ENCODE data around the gene TACC2. TPM values are rescaled to one million over a fixed set of nuclear protein-coding genes. Genes with fewer than 3 reads are reported as not detected.

The TACC2 gene
- total and polyA plus RNA-seq, 2 donors (not counting 3 experiments of a cell fraction or from before 2014, with no cell fraction given) = 14.4 to 46.2 TPM

GRCh38 chr10:122121059-122121458 lies 132.1 kb downstream of the TACC2 start:
- H3K4me2 ChIP-seq (ENCODE audit: insufficient read depth, low read length) = no peak overlapping the region
- H3K4me3 ChIP-seq (replicated peaks in 1 of 3; ENCODE audit: insufficient read depth in 1 of 3, low read depth in 1 of 3, low read length in 3 of 3) = no peak overlapping the region
- H3K27ac ChIP-seq (ENCODE audit: insufficient read depth, low read depth, low read length) = no peak overlapping the region
- dilution Hi-C loops (cut with MboI; ENCODE audit: extremely low pct_ligation_motif_present, low sequenced_read_pairs) = no loop called here
- no peaks in the 10 kb centered on the region for H3K27me3 ChIP-seq (ENCODE audit: control insufficient read depth in 2 of 2, insufficient read depth in 2 of 2, low read length in 2 of 2)
- intact Hi-C loops (cut with micrococcal nuclease) = no loop called here
- no peaks in the 10 kb centered on the region for H3K36me3 ChIP-seq (ENCODE audit: control insufficient read depth in 2 of 2, extremely low read depth in 1 of 2, insufficient read depth in 2 of 2, low read length in 2 of 2)
- no peak for DNase-seq (ENCODE audit: low read depth, low spot score)
- no peak overlapping the region for H2AFZ ChIP-seq (ENCODE audit: low read depth, low read length)
- no peak overlapping the region for H3K9ac ChIP-seq (replicated peaks; ENCODE audit: extremely low read depth, insufficient read depth, low read length)
- no peaks in the 10 kb centered on the region for H4K20me1 ChIP-seq (replicated peaks; ENCODE audit: control insufficient read depth, extremely low read depth, insufficient read depth, low read length)
- H3K4me1 ChIP-seq (ENCODE audit: control insufficient read depth, extremely low read depth, insufficient read depth, low read length) = peaks cover 10% of the 10 kb centered on the region
- CTCF ChIA-PET = no interaction called here
- POLR2A ChIA-PET = no interaction called here
- no peaks in the 10 kb centered on the region for H3K9me3 ChIP-seq (replicated peaks; ENCODE audit: control insufficient read depth, insufficient read depth, low read length)
- TF ChIP-seq GATA2 (IDR thresholded peaks at IDR 0.05; ENCODE audit: insufficient read depth, insufficient read length, low read depth, low read length) (no peak), MYC (IDR thresholded peaks at IDR 0.05; ENCODE audit: low read depth, low read length) (no peak), POLR2A (IDR thresholded peaks at IDR 0.05; ENCODE audit: low read depth, low read length) (no peak), POLR2AphosphoS5 (IDR thresholded peaks at IDR 0.05; ENCODE audit: insufficient read depth, low read depth, low read length) (no peak), FOS (IDR thresholded peaks at IDR 0.05; ENCODE audit: borderline replicate concordance, insufficient read depth, low read length) (no peak), CTCF (IDR thresholded peaks at IDR 0.05; ENCODE audit: extremely low read depth in 1 of 2, insufficient read depth in 1 of 2, low read depth in 1 of 2, low read length in 2 of 2) (no peak), JUN (IDR thresholded peaks at IDR 0.05; ENCODE audit: borderline replicate concordance, insufficient read depth, insufficient read length, low read depth) (no peak), MAX (IDR thresholded peaks at IDR 0.05; ENCODE audit: insufficient read depth, insufficient read length) (no peak), EZH2 (IDR thresholded peaks at IDR 0.05; ENCODE audit: borderline replicate concordance, low read depth, low read length, severe bottlenecking) (no peak)
- H3K79me2 ChIP-seq (ENCODE audit: control insufficient read depth, insufficient read depth, low read length) = peaks cover 59% of the 10 kb centered on the region
- no peaks in the 10 kb centered on the region for H3K9me1 ChIP-seq (replicated peaks; ENCODE audit: control insufficient read depth, extremely low read depth, insufficient read depth, low read length)
- no peak for FAIRE-seq
- BruUV-seq (replicated peaks) = no TSS peak
